ENCODE results near the gene HOATZ.

HOATZ gene

DNA sequence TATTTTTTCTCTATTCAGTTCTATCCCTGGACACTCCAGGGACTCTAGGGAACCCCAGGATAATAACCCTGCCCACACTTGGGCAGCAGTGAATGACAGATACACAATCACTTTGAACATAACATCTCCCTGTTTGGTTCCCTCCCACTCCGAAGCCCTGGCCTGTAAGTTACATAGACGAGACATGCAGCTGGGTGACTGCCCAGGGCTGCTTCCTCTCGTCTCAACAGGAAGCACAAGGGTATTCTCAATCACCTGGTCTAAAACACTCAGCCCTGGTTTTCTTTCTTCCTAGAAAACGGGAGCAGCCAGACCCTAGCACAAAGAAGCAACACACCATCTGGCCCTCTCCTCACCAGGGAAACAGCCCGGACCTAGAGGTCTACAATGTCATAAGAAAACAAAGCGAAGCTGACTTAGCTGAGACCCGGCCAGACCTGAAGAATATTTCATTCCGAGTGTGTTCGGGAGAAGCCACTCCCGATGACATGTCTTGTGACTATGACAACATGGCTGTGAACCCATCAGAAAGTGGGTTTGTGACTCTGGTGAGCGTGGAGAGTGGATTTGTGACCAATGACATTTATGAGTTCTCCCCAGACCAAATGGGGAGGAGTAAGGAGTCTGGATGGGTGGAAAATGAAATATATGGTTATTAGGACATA lies 45.4 kb downstream of the HOATZ start:
- Mint-ChIP-seq H3K27ac (ENCODE audit: low read depth) (no peak overlapping the region), H3K4me3 (no peak overlapping the region)
- DNase-seq (ENCODE audit: low spot score in 2 of 2): no peak

DNA sequence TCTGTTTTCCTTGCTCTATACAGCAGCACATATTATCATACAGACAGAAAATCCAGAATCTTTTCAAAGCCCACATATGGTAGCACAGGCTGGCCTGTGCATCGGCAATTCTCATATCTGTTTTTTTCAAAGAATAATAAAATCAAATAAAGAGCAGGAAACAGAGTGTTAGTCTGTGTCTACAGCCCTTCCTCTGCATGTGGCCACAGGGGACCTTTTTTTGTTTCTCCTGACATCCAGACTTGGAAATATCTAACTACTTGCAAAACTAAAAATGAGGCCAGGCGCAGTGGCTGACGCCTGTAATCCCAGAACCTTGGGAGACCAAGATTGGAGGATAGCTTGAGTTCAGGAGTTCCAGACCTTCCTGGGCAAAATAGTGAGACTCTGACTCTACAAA lies 46.2 kb downstream of the HOATZ start:
- H3K9me3 Mint-ChIP-seq: no peaks in the 10 kb centered on the region
- H3K4me3 Mint-ChIP-seq: no peak overlapping the region
- no peaks in the 10 kb centered on the region for H3K36me3 Mint-ChIP-seq (ENCODE audit: insufficient read depth)
- H3K27me3 Mint-ChIP-seq: no peaks in the 10 kb centered on the region
- no peaks in the 10 kb centered on the region for H3K4me1 Mint-ChIP-seq
- no peak for ATAC-seq (replicated peaks; ENCODE audit: extremely low read depth, poor library complexity, severe bottlenecking)
- DNase-seq (ENCODE audit: low spot score in 2 of 2): no peak
- no peak overlapping the region for H3K27ac Mint-ChIP-seq (ENCODE audit: low read depth)

More for the DNA sequence above, 45.4 kb downstream of the HOATZ start:
- Mint-ChIP-seq H3K9me3 (no peaks in the 10 kb centered on the region), H3K4me1 (no peaks in the 10 kb centered on the region), H3K27me3 (no peaks in the 10 kb centered on the region), H3K36me3 (ENCODE audit: insufficient read depth) (no peaks in the 10 kb centered on the region)
- no peak for ATAC-seq (replicated peaks; ENCODE audit: extremely low read depth, poor library complexity, severe bottlenecking)

DNA sequence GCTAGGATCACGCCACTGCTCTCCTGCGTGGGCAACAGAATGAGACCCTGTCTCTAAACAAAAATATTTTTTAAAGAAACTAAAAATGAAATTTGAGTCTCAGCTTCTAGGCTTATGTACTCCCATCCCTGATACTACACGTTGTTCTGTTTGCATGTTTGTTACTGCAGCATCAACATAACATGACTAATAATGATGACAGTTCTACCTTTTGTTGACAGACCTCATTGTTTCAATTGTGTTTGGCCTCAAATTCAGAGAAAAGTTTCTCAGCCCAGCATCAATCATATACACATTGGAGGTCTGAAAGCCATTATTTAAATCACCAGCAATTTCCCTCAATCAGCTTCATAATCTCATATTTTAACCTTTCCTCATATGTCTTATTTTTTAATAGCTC lies 46.7 kb downstream of the HOATZ start:
- Mint-ChIP-seq H3K9me3 (no peaks in the 10 kb centered on the region), H3K4me3 (no peak overlapping the region), H3K4me1 (no peaks in the 10 kb centered on the region), H3K27ac (ENCODE audit: low read depth) (no peak overlapping the region), H3K27me3 (no peaks in the 10 kb centered on the region), H3K36me3 (ENCODE audit: insufficient read depth) (no peaks in the 10 kb centered on the region)
- DNase-seq (ENCODE audit: low spot score in 2 of 2) (no peak), ATAC-seq (replicated peaks; ENCODE audit: extremely low read depth, poor library complexity, severe bottlenecking) (no peak)

DNA sequence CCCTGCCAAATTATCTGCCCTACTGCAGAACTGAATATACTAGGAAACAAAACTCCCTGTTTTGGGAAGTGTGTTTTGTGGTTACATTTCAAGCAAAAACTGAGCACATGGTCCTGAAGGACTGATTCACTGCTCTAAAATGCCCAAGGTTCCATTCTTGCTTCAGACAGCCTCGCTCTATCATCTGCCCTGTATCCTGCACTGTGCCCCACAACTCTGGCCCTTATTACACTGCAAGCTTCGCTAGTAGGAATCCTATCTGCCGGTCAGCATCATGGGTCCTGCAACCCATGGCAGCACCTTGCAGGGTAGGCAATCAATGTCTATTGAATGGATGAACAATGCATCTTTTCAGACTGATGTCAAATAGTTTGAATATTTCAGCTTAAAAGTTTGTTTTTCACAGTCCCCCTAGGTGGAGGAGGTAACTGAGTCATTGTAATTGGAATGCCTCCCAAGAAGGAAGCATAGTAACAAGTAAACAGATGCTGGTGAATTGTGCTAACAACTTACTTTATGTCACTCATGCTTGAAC lies 47.3 kb downstream of the HOATZ start:
- Mint-ChIP-seq H3K36me3 (ENCODE audit: insufficient read depth) (no peaks in the 10 kb centered on the region), H3K4me1 (no peaks in the 10 kb centered on the region), H3K27ac (ENCODE audit: low read depth) (no peak overlapping the region), H3K4me3 (no peak overlapping the region), H3K27me3 (no peaks in the 10 kb centered on the region), H3K9me3 (no peaks in the 10 kb centered on the region)
- DNase-seq (ENCODE audit: low spot score in 2 of 2): no peak
- ATAC-seq (replicated peaks; ENCODE audit: extremely low read depth, poor library complexity, severe bottlenecking): no peak

DNA sequence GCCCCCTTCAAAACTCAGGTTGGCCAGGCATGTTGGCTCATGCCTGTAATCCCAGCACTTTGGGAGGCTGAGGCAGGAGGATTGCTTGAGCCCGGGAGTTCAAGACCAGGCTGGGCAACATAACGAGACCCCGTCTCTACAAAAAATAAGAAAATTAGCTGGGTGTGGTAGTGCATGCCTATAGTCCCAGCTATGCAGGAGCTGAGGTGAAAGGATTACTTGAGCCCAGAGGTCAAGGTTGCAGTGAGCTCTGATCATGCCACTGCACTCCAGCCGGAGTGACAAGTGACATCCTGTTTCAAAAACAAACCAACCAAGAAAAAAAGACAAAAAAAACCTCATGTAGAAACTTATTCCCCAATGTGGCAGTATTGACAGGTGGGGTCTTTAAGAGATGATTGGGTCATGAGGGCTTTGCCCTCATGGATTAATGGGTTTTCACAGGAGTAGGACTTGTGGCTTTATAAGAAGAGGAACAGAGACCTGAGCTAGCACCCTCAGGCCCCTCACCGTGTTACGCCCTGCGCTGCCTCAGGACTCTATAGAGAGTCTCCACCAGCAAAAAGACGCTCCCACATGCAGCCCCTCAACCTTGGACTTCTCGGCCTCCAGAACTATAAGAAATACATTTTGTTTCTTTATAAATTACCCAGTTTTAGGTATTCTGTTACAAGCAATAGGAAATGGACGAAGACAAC lies 48.3 kb downstream of the HOATZ start:
- Mint-ChIP-seq H3K27ac (ENCODE audit: low read depth) (no peak overlapping the region), H3K4me3 (no peak overlapping the region), H3K4me1 (no peaks in the 10 kb centered on the region), H3K36me3 (ENCODE audit: insufficient read depth) (no peaks in the 10 kb centered on the region), H3K27me3 (no peaks in the 10 kb centered on the region), H3K9me3 (no peaks in the 10 kb centered on the region)
- DNase-seq (ENCODE audit: low spot score in 2 of 2) (no peak), ATAC-seq (replicated peaks; ENCODE audit: extremely low read depth, poor library complexity, severe bottlenecking) (no peak)

DNA sequence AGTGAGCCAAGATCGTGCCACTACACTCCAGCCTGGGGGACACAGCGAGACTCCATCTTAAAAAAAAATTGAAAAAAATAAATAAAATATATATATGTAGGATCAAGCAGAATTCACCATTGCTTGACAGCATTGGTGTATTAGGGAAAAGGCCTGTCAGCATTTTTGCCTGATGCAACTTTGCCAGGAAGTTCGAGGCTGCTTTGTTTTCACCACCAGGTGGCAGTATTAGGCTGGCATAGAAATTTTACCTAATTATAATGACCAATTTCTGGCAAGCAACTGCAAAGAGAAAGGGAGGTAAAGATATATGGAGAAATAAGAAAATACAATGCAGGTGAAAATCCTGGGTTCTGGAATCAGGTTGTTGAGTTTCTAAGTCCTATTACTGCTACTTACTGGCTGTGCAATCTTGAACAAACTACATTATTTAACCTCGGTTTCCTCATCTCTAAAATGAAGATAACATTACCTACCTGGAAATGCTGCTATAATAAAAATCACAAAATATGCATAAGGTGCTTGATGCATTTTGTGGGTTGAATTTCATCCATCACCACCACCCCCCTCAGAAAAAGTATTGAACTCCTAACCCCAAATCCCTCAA lies 50.6 kb downstream of the HOATZ start:
- DNase-seq (ENCODE audit: low spot score in 2 of 2) (peak; percentile 34 to 39), ATAC-seq (replicated peaks; ENCODE audit: extremely low read depth, poor library complexity, severe bottlenecking) (no peak)
- Mint-ChIP-seq H3K27me3 (peaks cover 6% of the 10 kb centered on the region), H3K4me1 (no peaks in the 10 kb centered on the region), H3K4me3 (no peak overlapping the region), H3K27ac (ENCODE audit: low read depth) (no peak overlapping the region), H3K36me3 (ENCODE audit: insufficient read depth) (no peaks in the 10 kb centered on the region), H3K9me3 (no peaks in the 10 kb centered on the region)

DNA sequence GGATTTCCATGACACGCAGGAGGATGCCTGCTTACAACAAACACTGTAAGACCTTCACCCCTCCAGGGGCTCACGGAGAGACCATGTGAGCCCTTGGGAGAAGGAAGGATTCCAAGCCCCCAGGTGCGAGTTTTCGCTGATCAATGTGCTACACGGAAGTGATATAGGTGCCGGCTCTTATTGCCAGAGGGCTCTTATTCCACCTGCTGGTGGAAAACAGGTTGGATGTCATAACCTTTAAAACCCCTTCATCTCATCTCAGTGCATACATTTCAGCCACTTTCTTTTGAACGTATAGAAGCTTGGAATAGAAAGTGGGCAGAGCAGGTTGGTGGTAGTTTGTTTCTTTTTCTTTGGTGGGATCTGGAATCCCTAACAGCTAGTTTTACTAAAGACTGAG lies 51.7 kb downstream of the HOATZ start:
- Mint-ChIP-seq H3K9me3 (no peaks in the 10 kb centered on the region), H3K27ac (ENCODE audit: low read depth) (no peak overlapping the region), H3K27me3 (peaks cover 17% of the 10 kb centered on the region), H3K36me3 (ENCODE audit: insufficient read depth) (no peaks in the 10 kb centered on the region), H3K4me1 (no peaks in the 10 kb centered on the region), H3K4me3 (no peak overlapping the region)
- DNase-seq (ENCODE audit: low spot score in 2 of 2) (no peak), ATAC-seq (replicated peaks; ENCODE audit: extremely low read depth, poor library complexity, severe bottlenecking) (no peak)

DNA sequence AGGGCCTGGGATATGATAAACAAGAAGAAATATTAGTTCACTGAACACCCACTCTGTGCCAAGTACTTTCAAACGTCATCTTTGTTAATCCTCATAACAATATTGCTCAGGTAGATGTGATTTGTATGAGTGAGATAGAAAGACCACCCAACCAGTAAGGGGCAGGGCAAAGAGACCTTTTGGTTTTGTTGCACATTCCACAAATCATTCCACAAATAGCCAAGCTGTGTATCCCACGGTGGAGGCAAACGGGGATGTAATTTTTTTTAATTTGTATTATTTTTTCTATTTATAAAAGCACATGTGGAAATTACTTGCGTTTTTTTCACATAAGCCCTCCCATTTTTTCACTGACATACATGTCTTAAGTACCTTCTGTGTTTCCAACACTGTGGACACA lies 54.9 kb downstream of the HOATZ start:
- no peak for ATAC-seq (replicated peaks; ENCODE audit: extremely low read depth, poor library complexity, severe bottlenecking)
- Mint-ChIP-seq H3K4me3 (no peak overlapping the region), H3K36me3 (ENCODE audit: insufficient read depth) (no peaks in the 10 kb centered on the region), H3K4me1 (no peaks in the 10 kb centered on the region), H3K27me3 (peaks cover 32% of the 10 kb centered on the region), H3K9me3 (no peaks in the 10 kb centered on the region), H3K27ac (ENCODE audit: low read depth) (no peak overlapping the region)
- no peak for DNase-seq (ENCODE audit: low spot score in 2 of 2)

DNA sequence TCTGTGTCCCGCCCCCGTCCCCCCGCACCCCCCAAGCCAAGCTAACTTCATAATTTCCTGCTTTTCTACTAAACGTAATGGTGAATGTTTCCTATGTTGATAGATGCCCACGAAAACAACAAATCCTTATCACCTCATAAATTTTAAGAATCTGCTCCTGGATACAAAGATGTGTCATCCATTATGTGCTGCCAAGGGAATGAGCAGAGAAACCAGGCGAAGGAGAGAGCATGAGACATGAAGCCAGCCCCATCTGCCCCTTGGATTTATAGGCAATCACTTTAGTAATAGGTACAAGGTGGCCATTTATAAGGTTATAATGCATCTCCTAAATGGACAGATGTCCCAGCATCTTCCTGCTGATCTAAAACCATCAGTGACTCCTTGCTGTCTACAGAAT lies 56.2 kb downstream of the HOATZ start:
- Mint-ChIP-seq H3K4me1 (no peaks in the 10 kb centered on the region), H3K4me3 (no peak overlapping the region), H3K36me3 (ENCODE audit: insufficient read depth) (no peaks in the 10 kb centered on the region), H3K9me3 (no peaks in the 10 kb centered on the region), H3K27ac (ENCODE audit: low read depth) (no peak overlapping the region), H3K27me3 (peaks cover 32% of the 10 kb centered on the region)
- no peak for ATAC-seq (replicated peaks; ENCODE audit: extremely low read depth, poor library complexity, severe bottlenecking)
- no peak for DNase-seq (ENCODE audit: low spot score in 2 of 2)

DNA sequence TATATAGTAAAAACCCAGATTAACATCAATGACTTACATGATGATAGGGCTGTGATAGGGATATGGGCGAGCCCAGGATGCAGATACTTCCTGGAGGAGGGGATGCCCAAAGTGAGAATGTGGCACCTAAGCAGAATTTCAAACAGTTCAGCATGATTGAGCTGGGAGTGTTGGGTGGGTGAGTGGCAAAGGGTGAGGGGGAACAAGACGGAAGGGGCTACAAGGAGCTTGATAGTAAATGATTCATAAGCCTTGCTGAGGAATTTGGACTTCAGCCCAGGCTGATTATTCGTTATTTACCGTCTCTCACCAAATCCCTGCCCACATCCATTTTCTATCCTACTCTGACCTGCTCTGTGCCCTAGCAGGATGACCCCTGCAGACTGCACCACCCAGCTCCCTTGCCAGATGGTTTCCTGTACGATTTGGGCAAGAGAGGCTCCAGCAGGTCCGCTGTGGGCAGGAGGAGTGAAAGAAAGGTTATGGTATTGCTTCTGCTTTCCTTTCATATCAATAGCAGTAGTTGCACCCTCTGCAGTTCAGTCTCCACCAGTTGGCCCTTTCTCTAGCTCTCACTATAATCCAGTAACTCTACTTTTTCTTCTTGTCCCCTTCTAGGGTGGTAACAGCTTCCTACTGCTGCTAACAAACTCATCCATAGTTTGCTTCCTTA lies 57.4 kb downstream of the HOATZ start:
- H3K27me3 Mint-ChIP-seq: peaks cover 32% of the 10 kb centered on the region
- no peak overlapping the region for H3K27ac Mint-ChIP-seq (ENCODE audit: low read depth)
- no peaks in the 10 kb centered on the region for H3K9me3 Mint-ChIP-seq
- no peaks in the 10 kb centered on the region for H3K36me3 Mint-ChIP-seq (ENCODE audit: insufficient read depth)
- no peak overlapping the region for H3K4me3 Mint-ChIP-seq
- DNase-seq (ENCODE audit: low spot score in 2 of 2) (no peak), ATAC-seq (replicated peaks; ENCODE audit: extremely low read depth, poor library complexity, severe bottlenecking) (no peak)
- H3K4me1 Mint-ChIP-seq: no peaks in the 10 kb centered on the region

DNA sequence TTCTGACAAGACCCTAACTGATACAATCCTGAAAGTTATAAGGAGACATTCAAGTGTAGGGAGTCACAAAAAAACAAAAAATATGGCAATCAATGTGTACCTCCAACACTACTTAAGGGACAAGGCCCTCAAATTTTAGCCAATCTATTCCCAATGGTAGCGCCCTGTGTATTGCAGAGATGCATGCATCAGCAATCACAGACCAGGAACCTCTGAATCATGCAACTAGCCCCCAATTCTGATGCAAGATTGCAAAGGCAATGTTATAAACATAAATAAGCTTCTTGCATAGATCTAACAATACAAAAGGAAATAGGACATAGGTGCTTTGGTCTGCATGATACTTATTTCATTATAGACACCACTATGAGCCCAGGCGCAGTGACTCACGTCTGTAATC lies 58.0 kb downstream of the HOATZ start:
- DNase-seq (ENCODE audit: low spot score in 2 of 2) (no peak), ATAC-seq (replicated peaks; ENCODE audit: extremely low read depth, poor library complexity, severe bottlenecking) (no peak)
- Mint-ChIP-seq H3K4me3 (no peak overlapping the region), H3K9me3 (no peaks in the 10 kb centered on the region), H3K27ac (ENCODE audit: low read depth) (no peak overlapping the region), H3K36me3 (ENCODE audit: insufficient read depth) (no peaks in the 10 kb centered on the region), H3K4me1 (no peaks in the 10 kb centered on the region), H3K27me3 (peaks cover 32% of the 10 kb centered on the region)

DNA sequence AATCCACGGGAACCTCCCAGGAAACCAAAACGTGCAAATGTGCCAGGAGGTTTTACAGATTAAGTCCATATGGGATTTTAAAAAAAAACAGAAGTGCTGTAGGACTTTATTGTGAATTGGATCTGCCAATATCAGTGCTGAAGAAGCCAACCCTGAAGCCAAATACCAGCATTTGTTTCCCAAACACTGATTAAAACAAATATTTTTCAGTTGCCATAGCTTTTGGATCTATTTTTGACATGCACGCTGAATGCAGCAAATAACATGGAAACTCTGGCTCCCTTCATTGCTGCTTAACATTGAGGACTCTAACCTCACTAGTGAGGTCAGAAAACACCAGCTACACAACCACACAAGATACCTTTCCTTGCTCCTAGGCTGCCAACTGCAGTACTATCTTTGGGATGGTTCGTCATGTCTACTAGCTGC lies 59.3 kb downstream of the HOATZ start:
- Mint-ChIP-seq H3K27ac (ENCODE audit: low read depth) (peak overlapping the region; percentile 30), H3K9me3 (no peaks in the 10 kb centered on the region), H3K4me3 (no peak overlapping the region), H3K4me1 (no peaks in the 10 kb centered on the region), H3K36me3 (ENCODE audit: insufficient read depth) (no peaks in the 10 kb centered on the region), H3K27me3 (peaks cover 32% of the 10 kb centered on the region)
- ATAC-seq (replicated peaks; ENCODE audit: extremely low read depth, poor library complexity, severe bottlenecking) (no peak), DNase-seq (ENCODE audit: low spot score in 2 of 2) (no peak)

All from central memory CD8-positive, alpha-beta T cell (primary cell).